Measurements from ENCODE around the gene KRTAP10-7. TPM values are rescaled to one million over a fixed set of nuclear protein-coding genes. Genes with fewer than 3 reads are reported as not detected.
"Not testable (repeated sequence)": the region's sequence is repeated elsewhere in the genome, so short reads cannot be mapped to it uniquely, and the experiment has no call there.

The KRTAP10-7 gene
- polyA plus RNA-seq, 4 donors, result not detected

DNA sequence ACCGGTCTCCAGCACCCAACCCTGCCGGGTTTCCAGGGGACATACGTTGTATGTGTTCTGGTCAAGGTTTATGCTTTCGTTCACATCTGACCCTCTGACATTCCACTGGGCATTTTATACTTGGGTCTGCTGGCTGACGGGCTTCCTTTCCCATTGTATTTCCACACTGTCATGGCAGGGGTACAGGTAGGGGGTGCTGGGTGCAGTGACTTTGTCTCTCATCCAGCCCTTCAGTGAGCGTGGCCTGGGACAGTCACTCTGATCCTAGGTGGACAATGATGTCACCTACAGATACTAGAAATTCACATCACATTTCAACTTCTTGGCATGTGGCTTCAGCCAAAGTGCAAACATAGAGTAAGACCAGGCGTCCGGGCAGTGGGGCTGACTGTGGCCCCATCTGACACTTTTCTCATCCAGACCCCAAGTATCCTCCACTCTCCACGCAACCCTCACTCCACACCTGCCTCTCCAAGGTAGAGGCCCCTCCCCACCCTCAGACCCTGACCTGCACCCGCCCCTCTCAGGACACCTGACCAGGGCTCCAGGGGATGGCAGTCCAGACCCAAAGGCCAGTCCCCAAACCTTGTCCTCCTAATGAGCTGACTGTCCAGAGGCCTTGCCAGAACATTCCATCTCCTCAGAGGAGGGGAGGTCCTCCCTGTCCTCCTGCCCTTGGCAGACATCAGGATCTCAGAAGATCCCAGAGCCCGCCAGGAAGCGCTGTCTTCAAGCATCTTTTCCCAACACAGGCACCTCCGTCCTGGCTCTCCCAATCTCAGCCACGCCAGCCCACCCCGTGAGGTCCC lies 36.0 kb downstream of the KRTAP10-7 start:
- DNase-seq (no peak), FAIRE-seq (no peak)
- Histone ChIP-seq H3K4me3 (ENCODE audit: low read depth in 1 of 3, low read length in 3 of 3) (no peak overlapping the region), H3K27ac (ENCODE audit: low read depth in 1 of 3, low read length in 2 of 3) (no peak overlapping the region), H3K36me3 (ENCODE audit: control insufficient read depth in 3 of 3, insufficient read depth in 2 of 3, low read depth in 1 of 3, low read length in 3 of 3) (no peaks in the 10 kb centered on the region), H3K9me3 (ENCODE audit: control insufficient read depth in 2 of 2, insufficient read depth in 1 of 2, low read depth in 1 of 2, low read length in 1 of 2) (peaks cover 0 to 7% of the 10 kb centered on the region in 2 donors), H3K27me3 (ENCODE audit: control insufficient read depth in 3 of 3, insufficient read depth in 3 of 3, low read length in 3 of 3) (no peaks in the 10 kb centered on the region), H3K4me1 (ENCODE audit: control insufficient read depth in 3 of 3, insufficient read depth in 2 of 3, low read depth in 1 of 3, low read length in 2 of 3) (no peaks in the 10 kb centered on the region)
- 74 to 82% (median 80%) methylated on average over 15 of the region's 15 CpGs for WGBS, 3 donors

DNA sequence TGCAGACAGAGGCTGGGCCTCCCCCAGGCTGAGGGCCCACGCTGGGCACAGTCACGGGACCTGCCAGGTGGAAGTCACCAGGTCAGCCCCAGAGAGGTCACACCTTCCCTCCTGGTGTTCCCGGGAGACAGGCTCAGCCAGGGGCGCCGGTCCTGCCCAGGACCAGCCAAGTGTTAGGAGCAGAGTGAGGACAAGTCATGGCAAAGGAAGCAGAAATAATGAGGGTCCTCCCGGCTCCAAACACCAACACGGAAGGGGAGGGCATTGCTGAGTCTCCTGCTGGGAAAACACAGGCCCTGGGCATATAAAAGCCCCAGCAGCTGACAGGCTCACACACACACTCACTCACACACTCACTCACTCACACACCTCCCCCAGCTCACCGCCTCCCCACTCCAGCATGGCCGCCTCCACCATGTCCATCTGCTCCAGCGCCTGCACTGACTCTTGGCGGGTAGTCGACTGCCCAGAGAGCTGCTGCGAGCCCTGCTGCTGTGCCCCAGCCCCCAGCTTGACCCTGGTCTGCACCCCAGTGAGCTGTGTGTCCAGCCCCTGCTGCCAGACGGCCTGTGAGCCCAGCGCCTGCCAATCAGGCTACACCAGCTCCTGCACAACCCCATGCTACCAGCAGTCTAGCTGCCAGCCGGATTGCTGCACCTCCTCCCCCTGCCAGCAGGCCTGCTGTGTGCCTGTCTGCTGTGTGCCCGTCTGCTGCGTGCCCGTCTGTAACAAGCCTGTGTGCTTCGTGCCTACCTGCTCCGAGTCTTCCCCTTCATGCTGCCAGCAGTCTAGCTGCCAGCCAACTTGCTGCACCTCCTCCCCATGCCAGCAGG lies 36.8 kb downstream of the KRTAP10-7 start, which contains the start of gene KRTAP10-10:
Gene KRTAP10-10, plus strand, starts transcription at position 339 of the 833 bp plus-strand sequence. Its CDS starts 62 bp downstream, at position 401.
- no peak for FAIRE-seq
- H3K4me1 ChIP-seq (ENCODE audit: control insufficient read depth in 3 of 3, insufficient read depth in 2 of 3, low read depth in 1 of 3, low read length in 2 of 3), result no peaks in the 10 kb centered on the region
- H3K36me3 ChIP-seq (ENCODE audit: control insufficient read depth in 3 of 3, insufficient read depth in 2 of 3, low read depth in 1 of 3, low read length in 3 of 3), result no peaks in the 10 kb centered on the region
- no peaks in the 10 kb centered on the region for H3K27me3 ChIP-seq (ENCODE audit: control insufficient read depth in 3 of 3, insufficient read depth in 3 of 3, low read length in 3 of 3)
- peaks cover 0 to 5% of the 10 kb centered on the region in 2 donors for H3K9me3 ChIP-seq (ENCODE audit: control insufficient read depth in 2 of 2, insufficient read depth in 1 of 2, low read depth in 1 of 2, low read length in 1 of 2)
- no peak within 1 kb of the TSS for H3K4me3 ChIP-seq (ENCODE audit: low read depth in 1 of 3, low read length in 3 of 3)
- DNase-seq, result no peak
- 50 to 58% (median 54%) methylated on average over 11 to 21 of the region's 21 CpGs for WGBS, 3 donors
- no peak within 1 kb of the TSS for H3K27ac ChIP-seq (ENCODE audit: low read depth in 1 of 3, low read length in 2 of 3)

DNA sequence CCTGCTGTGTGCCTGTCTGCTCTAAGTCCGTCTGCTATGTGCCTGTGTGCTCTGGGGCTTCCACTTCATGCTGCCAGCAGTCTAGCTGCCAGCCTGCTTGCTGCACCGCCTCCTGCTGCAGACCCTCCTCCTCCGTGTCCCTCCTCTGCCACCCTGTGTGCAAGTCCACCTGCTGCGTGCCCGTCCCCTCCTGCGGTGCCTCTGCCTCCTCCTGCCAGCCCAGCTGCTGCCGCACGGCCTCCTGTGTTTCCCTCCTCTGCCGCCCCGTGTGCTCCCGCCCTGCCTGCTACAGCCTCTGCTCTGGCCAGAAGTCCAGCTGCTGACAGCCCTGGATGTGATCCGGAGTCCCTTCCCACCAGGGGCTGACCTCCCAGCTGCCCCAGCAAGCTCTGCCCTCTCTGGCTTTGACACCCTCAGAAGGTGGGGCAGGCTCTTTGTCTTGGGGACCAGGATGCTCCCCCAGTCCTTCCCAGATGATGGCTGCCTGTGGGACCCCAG lies 37.5 kb downstream of the KRTAP10-7 start:
- FAIRE-seq, result not testable (repeated sequence)
- WGBS, 3 donors, result 52 to 62% (median 58%) methylated on average over 11 to 12 of the region's 12 CpGs

DNA sequence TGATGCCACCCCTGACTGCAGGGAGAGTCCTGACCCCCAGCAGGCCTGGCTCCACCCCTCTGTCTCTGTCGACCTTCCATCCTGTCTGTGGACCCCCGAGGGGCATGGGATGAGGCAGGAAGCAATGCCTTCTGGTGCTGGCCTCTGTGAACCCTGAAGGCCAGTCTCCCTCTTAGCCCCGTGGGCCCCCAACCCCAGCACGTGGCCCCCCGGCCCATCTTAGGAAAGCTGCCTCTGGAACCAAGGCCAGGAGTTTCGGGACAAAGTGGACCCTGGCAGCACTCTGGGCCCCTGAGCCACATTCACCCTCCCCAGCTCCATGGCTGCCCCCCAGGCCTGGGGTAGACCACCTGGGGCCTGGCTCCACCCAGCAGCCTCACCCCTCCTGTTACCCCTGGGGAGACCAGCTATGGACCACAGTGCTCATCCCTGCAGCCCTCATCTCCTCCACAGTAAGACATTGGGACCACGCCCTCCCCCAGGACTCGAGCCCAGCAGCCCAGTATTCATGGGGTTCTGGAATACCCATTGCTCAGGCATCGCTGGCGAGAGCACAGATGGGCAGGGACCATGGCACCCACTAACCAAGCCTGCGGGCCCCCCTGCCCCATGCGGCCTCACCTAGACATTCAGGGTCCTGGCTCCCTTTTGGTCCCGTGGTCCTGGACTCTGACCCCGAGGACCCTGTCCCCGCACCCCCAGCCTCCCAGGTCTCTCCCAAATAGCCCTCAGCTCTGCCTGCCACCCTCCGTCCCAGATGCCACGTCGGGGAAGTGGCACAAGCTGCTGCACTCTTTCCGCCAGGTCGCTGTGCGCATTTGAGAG lies 38.3 kb downstream of the KRTAP10-7 start:
- not testable (repeated sequence) for H3K9me3 ChIP-seq (ENCODE audit: control insufficient read depth in 2 of 2, insufficient read depth in 1 of 2, low read depth in 1 of 2, low read length in 1 of 2); H3K4me1 ChIP-seq (ENCODE audit: control insufficient read depth in 3 of 3, insufficient read depth in 2 of 3, low read depth in 1 of 3, low read length in 2 of 3); H3K27ac ChIP-seq (ENCODE audit: low read depth in 1 of 3, low read length in 2 of 3); H3K27me3 ChIP-seq (ENCODE audit: control insufficient read depth in 3 of 3, insufficient read depth in 3 of 3, low read length in 3 of 3); FAIRE-seq; H3K4me3 ChIP-seq (ENCODE audit: low read depth in 1 of 3, low read length in 3 of 3); H3K36me3 ChIP-seq (ENCODE audit: control insufficient read depth in 3 of 3, insufficient read depth in 2 of 3, low read depth in 1 of 3, low read length in 3 of 3); DNase-seq
- WGBS, 3 donors, result 77 to 89% (median 79%) methylated on average over 16 to 21 of the region's 21 CpGs

More for the DNA sequence above, 37.5 kb downstream of the KRTAP10-7 start:
- H3K27me3 ChIP-seq (ENCODE audit: control insufficient read depth in 3 of 3, insufficient read depth in 3 of 3, low read length in 3 of 3); H3K36me3 ChIP-seq (ENCODE audit: control insufficient read depth in 3 of 3, insufficient read depth in 2 of 3, low read depth in 1 of 3, low read length in 3 of 3); DNase-seq; H3K4me1 ChIP-seq (ENCODE audit: control insufficient read depth in 3 of 3, insufficient read depth in 2 of 3, low read depth in 1 of 3, low read length in 2 of 3); H3K4me3 ChIP-seq (ENCODE audit: low read depth in 1 of 3, low read length in 3 of 3); H3K9me3 ChIP-seq (ENCODE audit: control insufficient read depth in 2 of 2, insufficient read depth in 1 of 2, low read depth in 1 of 2, low read length in 1 of 2); H3K27ac ChIP-seq (ENCODE audit: low read depth in 1 of 3, low read length in 2 of 3): not testable (repeated sequence)

DNA sequence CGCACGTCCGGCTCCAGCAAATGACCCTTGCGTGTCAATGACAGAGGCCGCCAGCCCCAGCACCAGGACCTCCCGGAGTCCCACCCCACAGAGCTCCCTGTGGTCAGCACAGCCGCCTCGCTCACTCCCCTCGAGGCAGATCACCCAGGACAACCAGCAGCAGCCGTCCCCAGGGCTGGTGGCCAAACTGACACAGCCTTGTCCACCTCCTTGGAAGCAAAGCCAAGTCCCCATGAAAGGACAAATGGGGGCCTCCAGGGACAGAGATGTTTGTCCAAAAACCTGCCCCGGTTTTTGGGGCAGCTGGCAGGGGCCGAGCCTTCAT lies 38.9 kb downstream of the KRTAP10-7 start:
- H3K9me3 ChIP-seq (ENCODE audit: control insufficient read depth in 2 of 2, insufficient read depth in 1 of 2, low read depth in 1 of 2, low read length in 1 of 2), result peaks cover 0 to 9% of the 10 kb centered on the region in 2 donors
- H3K27ac ChIP-seq (ENCODE audit: low read depth in 1 of 3, low read length in 2 of 3), result no peak overlapping the region
- no peaks in the 10 kb centered on the region for H3K36me3 ChIP-seq (ENCODE audit: control insufficient read depth in 3 of 3, insufficient read depth in 2 of 3, low read depth in 1 of 3, low read length in 3 of 3)
- H3K4me3 ChIP-seq (ENCODE audit: low read depth in 1 of 3, low read length in 3 of 3), result no peak overlapping the region
- no peak for FAIRE-seq
- H3K27me3 ChIP-seq (ENCODE audit: control insufficient read depth in 3 of 3, insufficient read depth in 3 of 3, low read length in 3 of 3), result no peaks in the 10 kb centered on the region
- no peaks in the 10 kb centered on the region for H3K4me1 ChIP-seq (ENCODE audit: control insufficient read depth in 3 of 3, insufficient read depth in 2 of 3, low read depth in 1 of 3, low read length in 2 of 3)
- no peak for DNase-seq
- 81 to 84% (median 84%) methylated on average over 12 of the region's 12 CpGs for WGBS, 3 donors

DNA sequence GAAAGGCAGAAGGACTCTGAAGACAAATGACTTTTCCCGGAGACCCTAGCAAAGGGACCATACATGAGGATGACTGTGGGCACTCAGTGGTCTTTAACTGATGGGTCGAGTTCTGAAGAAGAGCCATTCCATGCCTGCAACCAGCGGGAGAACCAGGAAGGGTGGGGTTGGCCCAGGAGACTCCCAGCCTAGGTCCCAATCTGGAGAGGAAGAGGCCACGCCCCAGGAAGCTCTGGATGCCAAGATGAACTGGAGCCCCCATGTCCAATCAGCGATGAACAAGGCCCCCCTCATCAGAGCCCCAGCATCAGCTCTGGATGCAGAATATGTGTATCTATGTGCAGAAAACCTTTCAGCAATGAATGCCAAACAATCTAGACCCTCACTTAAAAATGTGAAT lies 40.4 kb downstream of the KRTAP10-7 start:
- H3K4me3 ChIP-seq (ENCODE audit: low read depth in 1 of 3, low read length in 3 of 3), result no peak overlapping the region
- no peaks in the 10 kb centered on the region for H3K27me3 ChIP-seq (ENCODE audit: control insufficient read depth in 3 of 3, insufficient read depth in 3 of 3, low read length in 3 of 3)
- no peak for FAIRE-seq
- DNase-seq, result no peak
- H3K9me3 ChIP-seq (ENCODE audit: control insufficient read depth in 2 of 2, insufficient read depth in 1 of 2, low read depth in 1 of 2, low read length in 1 of 2), result peaks cover 0 to 10% of the 10 kb centered on the region in 2 donors
- no peak overlapping the region for H3K27ac ChIP-seq (ENCODE audit: low read depth in 1 of 3, low read length in 2 of 3)
- no peaks in the 10 kb centered on the region for H3K36me3 ChIP-seq (ENCODE audit: control insufficient read depth in 3 of 3, insufficient read depth in 2 of 3, low read depth in 1 of 3, low read length in 3 of 3)
- H3K4me1 ChIP-seq (ENCODE audit: control insufficient read depth in 3 of 3, insufficient read depth in 2 of 3, low read depth in 1 of 3, low read length in 2 of 3), result no peaks in the 10 kb centered on the region
- WGBS, 3 donors, result 81 to 87% (median 81%) methylated on average over 5 of the region's 5 CpGs

DNA sequence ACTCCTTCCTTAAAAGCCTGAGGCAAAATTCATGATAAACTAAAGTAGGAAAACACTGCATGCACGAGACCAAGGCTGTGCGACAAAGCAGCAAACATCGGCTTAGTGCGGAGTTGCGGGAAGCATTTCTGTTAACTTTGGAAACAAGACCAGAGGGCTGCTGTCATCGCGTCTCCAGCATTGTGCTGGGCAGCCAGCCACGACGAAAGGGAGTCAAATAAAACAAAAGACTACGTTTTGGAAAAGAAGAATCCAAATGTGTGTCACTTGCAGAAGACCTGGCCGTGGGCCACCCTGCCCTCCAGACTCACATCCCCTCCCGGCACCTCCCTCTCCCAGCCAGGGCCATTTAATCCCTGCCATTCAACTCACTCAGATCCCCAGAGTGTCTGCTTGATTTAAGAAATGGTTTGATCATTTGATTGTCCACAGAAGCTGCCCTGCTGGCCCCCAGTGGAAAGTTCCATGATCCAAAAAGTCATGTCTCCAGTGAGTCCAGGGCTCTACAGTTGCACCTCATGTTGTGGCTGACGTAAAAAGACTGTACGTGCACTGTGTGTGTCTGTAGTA lies 43.4 kb downstream of the KRTAP10-7 start:
- peaks cover 0 to 10% of the 10 kb centered on the region in 2 donors for H3K9me3 ChIP-seq (ENCODE audit: control insufficient read depth in 2 of 2, insufficient read depth in 1 of 2, low read depth in 1 of 2, low read length in 1 of 2)
- H3K4me3 ChIP-seq (ENCODE audit: low read depth in 1 of 3, low read length in 3 of 3), result no peak overlapping the region
- no peaks in the 10 kb centered on the region for H3K36me3 ChIP-seq (ENCODE audit: control insufficient read depth in 3 of 3, insufficient read depth in 2 of 3, low read depth in 1 of 3, low read length in 3 of 3)
- H3K27me3 ChIP-seq (ENCODE audit: control insufficient read depth in 3 of 3, insufficient read depth in 3 of 3, low read length in 3 of 3), result peaks cover 0 to 2% (median 0%) of the 10 kb centered on the region in 3 donors
- no peaks in the 10 kb centered on the region for H3K4me1 ChIP-seq (ENCODE audit: control insufficient read depth in 3 of 3, insufficient read depth in 2 of 3, low read depth in 1 of 3, low read length in 2 of 3)
- 68 to 78% (median 76%) methylated on average over 14 of the region's 14 CpGs for WGBS, 3 donors
- no peak overlapping the region for H3K27ac ChIP-seq (ENCODE audit: low read depth in 1 of 3, low read length in 2 of 3)
- FAIRE-seq (no peak), DNase-seq (no peak)
